Loucy (cell line): ENCODE data around the gene TBCD.

Experiments used
- EZH2phosphoT487 ChIP-seq: fragments of 200-600 bp; IDR thresholded peaks from 2 replicates; pipeline ENCODE4 v1.6.1; 2018; ENCODE audit warnings: antibody characterized with exemption, mild to moderate bottlenecking, moderate library complexity, borderline replicate concordance
- TF ChIP-seq, protein P1 (sequence below): fragments of 200-600 bp; sonication (generic); conservative IDR thresholded peaks from 2 replicates; pipeline ENCODE4 v1.5.1; 2014; ENCODE audit warnings: mild to moderate bottlenecking, antibody characterized with exemption, low read length

GRCh38 chr17:82972836-82973372 is 221.0 kb downstream of the TBCD start:
- TF ChIP-seq, protein P1, sequence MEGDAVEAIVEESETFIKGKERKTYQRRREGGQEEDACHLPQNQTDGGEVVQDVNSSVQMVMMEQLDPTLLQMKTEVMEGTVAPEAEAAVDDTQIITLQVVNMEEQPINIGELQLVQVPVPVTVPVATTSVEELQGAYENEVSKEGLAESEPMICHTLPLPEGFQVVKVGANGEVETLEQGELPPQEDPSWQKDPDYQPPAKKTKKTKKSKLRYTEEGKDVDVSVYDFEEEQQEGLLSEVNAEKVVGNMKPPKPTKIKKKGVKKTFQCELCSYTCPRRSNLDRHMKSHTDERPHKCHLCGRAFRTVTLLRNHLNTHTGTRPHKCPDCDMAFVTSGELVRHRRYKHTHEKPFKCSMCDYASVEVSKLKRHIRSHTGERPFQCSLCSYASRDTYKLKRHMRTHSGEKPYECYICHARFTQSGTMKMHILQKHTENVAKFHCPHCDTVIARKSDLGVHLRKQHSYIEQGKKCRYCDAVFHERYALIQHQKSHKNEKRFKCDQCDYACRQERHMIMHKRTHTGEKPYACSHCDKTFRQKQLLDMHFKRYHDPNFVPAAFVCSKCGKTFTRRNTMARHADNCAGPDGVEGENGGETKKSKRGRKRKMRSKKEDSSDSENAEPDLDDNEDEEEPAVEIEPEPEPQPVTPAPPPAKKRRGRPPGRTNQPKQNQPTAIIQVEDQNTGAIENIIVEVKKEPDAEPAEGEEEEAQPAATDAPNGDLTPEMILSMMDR, result no peak
- no peak for TF ChIP-seq EZH2phosphoT487
